GM21528 (cell line): ENCODE measurements around the gene HES1.
A peak's percentile ranks its signal among the peaks of the same experiment; 100 is the strongest.
"Not testable (repeated sequence)": the region's sequence is repeated elsewhere in the genome, so short reads cannot be mapped to it uniquely, and the experiment has no call there.

Experiments
- ATAC-seq: cut with Tn5 transposase; IDR thresholded peaks from one replicate; pipeline ENCODE4 v1.9.1; 2021; ENCODE audit warnings: mild to moderate bottlenecking, moderate library complexity; ENCODE audit not compliant: unreplicated experiment, low FRiP score

HES1 gene

DNA sequence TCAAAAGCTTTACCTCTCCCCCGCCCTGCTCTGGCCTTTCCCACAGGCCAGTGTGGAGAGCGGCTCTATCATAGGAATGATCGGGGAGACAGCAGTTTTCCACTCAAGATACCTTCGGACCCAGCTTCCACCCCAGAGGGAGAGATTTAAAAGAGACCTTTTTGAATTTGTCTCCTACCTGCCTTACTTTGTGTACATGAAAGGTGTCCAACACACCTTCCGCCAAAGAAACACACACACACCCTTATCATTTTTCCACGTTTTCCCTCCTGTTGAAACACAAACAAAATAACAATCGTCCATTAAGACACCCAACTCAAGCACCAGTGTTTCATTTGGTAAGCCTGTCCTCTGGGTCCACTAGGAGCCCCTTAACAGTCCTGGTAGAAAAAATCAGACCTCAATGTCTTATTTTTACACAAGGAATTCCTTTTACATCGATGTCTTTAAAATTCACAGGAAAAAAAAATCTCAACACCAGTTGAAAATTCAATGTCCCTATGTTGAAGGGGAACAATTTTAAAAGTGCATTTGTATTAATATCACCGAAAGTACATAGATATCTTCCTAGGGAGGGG is 4.0 kb downstream of the HES1 start:
- ATAC-seq = no peak

DNA sequence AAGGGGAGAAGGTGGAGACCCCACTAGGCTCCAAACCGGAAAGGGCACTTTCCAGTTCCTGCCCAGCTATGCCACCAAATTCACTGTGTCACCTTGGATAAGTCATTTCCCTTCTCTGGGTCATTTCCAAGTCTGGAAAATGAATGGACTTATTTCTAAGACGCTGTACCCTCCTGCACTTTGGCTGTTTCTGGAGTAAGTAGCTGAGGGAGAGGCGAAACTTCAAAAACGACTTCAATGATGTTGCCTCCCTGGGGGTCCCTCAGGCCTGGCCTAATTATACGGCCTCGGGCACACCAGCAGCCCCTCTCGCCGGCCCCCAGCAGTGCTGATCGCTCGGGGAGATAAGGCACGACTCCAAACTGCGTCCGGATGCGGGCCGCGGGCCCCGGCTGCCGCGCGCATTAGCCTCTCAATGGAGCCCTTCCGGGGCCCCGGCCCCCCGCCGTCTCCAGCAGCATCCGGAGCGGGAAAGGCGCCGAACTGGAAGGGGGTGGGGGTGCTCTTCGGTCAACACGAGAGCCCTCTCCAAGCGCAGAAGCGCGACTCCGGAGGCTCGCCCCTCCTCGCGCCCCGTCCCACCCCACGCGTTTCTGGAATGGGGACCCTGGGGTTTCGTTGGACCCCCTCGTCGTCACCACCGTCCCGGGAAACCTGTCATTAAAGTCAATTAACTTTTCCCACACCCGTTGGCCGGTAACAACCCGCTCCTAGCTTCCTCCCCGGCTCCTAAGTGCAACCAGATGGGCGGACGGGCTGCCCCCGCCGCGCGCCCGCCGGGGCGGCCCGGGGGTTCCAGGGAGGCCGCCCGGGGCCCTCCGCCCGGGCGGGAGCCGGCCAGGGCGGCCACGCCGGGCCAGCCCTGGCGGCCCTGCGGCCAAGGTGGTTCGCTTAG is 4.8 kb downstream of the HES1 start:
- no peak for ATAC-seq

DNA sequence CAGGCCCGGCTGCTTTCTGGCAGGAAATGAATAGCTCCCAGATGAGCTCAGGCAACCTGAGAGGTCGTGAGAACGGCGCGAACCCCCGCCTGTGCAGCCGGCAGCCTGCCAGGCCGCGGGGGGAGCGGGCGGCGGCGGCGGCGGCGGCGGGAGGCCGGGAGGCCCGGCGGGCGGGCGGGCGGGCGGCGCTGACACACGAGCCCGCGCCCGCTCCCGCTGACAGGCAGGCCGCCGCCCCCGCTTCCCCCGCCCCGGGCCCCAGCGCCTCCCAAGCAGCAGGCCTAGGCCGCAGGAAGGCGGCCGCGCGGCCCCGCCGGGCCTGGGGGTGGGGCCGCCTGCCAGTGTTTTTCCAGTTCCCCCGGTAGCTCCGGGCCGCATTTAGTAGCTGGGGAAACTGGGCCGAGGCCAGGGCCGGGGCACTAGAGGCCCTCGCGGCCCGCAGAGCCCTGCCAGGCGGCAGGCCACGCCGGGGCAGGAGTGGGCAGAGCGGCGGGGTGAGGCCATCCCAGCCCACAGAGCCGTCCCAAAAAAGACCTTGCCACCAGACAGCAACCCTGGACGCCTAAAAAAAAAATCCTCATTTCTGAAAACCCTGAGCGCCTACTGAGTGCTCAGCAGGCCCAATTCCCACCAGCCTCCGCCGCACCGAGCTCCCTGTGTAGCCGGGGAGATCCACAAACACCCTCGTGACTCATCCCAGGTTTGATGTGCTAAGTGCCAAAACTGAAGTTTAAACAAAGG is 5.6 kb downstream of the HES1 start:
- ATAC-seq = peak; percentile 41

DNA sequence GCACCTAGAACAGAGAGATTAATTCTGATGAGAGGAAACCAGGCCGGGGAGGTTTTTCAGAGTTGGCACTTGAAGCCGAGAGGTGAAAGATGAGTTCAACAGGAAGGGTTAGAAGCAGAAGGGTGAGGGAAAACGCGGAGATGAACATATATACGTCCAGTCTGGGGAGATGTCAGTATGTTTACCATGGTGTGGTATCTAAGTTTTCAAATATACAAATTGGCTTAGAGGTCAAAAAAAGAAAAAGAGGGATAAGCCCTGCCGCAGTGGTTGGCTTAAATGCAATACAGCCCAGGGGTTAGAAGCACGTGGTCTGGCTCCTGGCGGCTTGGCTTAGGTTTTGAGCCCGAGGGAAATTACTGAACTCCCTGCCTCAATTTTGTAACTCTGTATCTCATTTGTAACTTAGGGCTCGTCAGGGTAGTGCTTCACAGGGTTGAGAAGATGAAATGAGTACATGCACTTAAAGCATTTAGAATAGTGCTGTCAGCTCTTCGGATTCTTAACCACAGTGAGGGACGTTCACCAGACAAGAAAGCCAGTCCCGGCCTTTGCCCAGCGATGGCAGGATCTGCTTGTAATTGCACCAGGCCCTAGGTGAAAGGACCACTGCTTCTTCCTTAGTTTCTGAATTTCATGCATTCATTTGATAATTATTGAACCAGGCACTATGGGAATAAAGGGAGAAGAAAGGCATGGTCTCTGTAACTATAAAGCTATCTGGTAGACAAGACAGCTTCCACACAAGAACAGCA is 6.4 kb downstream of the HES1 start:
- ATAC-seq = no peak

DNA sequence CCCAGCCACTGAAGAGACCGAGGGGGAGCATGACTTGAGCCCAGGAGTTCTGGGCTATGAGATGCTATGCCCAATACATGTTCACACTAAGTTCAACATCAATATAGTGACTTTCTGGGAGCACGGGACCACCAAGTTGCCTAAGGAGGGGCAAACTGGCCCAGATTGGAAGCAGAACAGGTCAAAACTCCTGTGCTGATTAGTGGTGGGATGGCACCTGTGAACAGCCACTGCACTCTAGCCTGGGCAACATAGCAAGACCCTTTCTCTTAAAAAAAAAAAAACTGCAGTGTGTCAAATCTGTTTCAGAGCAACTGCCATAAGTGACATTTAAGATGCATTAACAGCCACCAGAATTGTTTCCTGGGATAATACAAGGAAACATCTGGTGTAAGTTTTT is 9.8 kb downstream of the HES1 start:
- no peak for ATAC-seq

DNA sequence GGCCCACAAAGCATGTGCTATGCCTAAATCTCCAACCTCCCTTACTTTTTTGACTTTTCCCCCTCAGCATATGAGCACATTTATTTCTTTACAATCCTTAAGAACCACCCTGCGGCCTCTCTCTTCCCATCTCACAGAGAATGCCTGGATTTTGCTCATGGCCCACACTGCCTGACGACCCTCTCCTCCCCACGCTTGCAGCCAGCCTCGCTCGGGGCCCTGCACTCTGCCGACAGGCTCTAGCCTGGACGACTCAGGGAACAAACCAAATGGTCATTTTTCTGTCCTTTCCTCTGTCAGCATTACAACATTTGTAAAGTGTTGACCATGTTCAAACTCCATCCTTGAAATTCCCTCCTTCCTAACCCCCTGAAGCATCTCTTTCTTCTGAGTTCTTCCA is 11.7 kb downstream of the HES1 start:
- no peak for ATAC-seq

DNA sequence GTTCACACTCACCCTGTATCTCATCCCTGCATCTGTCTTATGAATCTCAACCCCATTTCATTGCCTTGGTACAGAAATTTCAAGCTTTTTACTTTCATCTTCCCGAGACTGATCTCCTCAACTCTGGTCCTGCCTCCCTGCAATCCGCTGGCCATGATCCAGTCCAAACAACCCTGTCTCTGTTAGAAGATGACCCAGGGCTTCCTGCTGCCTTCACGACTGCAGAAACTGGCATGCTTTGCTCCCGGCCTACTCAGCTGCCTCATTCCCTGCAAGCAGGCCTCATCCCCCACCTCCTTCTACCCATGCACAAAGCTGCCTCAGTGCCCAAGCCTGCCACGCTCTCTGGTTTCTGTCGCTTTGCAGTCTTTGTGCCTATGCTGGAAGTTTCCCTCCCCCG is 12.4 kb downstream of the HES1 start:
- no peak for ATAC-seq

DNA sequence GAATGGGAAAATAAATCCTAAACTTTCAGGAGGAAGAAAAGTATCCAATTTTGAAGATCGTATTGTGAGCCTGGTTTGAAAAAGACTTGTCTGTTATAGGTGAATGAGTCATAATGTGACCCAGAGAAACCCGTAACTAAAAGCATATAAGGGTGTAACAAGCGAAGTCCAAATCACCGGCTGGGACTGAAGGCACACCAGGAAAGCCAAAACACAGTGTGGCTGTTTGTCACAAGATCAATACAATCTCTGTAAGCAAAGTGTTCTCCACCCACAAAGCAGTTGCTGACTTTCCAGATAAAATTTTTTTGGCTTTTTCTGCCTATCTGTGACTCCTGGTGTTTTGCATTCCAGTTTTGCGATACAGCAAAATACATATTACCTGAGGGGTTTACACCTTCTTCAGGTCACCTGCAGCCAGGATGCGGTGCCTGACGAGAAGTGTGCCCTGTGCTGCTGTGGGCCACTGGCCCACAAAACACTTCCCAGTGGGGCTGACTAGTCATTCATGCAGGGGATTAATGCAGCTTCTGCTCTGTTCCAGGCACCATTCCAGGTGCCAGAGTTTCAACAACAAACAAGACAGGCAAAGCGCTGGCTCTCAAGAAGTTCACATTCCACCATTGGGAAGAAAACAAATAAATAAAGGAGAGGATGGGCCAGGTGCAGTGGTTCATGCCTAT is 14.4 kb downstream of the HES1 start:
- no peak for ATAC-seq

DNA sequence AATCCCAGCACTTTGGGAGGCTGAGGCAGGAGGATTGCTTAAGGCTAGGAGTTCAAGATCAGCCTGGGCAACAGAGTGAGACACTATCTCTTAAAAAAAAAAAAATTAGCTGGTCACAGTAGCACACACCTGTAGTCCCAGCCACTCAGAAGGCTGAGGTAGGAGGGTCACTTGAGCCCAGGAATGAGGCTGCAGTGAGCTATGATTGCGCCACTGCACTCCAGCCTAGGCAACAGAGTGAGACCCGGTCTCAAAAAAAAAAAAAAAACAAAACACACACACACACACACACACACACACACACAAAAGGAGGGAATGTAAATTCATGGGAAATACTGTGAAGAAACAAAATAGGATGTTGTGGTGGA is 15.0 kb downstream of the HES1 start:
- not testable (repeated sequence) for ATAC-seq

DNA sequence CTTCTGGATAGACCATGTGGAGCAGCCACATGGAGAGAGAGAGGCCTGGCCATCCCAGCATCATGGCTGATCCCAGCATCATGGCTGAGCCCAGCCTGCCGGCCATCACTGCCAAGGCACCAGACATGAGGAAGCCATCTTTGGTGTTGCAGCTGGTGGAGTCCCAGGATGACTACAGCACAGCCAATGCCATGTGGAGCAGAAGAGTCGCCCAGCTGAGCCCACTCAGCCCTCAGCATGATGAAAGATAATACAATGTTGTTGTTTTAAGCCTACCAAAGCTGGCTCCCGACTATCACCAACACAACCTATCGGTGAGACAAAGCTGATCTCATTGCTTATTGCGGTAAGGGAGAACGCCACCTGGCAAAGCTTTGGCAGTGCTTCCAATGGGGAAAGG is 18.4 kb downstream of the HES1 start:
- ATAC-seq = no peak

DNA sequence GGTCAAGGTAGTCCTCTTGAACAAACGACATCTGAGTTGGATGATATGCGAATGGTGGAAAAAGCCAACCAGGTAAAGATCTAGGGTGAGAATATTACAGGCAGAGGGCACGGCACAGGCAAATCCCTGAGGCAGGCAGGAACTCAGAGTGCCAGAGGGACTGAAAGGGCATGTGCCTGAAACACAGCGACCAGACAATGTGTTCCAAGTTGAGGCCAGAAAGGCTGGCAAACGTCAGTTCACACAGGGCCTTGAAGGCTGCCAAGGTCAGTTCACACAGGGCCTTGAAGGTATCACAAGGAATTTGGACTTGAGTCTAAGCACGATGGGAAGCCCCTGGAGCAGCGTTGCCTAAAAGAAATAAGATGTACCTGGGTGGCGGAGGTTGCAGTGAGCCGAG is 20.1 kb downstream of the HES1 start:
- ATAC-seq = no peak

DNA sequence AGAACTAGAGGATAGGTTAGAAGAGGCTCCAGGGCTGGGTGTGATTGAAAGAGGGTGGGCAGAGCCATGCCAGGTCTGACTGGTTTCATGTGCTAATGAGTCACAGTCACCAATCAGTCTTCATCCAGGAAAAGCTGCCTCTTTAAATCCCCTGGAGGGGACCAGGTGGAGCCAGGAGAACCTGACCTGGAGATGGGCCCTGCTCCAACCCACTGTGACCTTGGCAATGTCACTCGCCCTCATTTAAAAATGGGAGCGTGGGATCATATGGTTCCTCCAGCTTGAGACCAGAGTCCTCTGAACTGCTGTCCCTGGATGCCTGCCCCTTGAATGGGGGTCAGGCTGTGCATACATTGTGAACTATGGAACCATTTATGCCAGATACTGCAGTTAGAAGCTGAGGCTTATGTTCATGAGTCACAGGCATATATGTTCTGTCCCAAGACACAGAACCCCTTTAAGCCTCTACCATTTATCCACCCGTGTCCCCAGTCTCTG is 23.0 kb downstream of the HES1 start:
- no peak for ATAC-seq

DNA sequence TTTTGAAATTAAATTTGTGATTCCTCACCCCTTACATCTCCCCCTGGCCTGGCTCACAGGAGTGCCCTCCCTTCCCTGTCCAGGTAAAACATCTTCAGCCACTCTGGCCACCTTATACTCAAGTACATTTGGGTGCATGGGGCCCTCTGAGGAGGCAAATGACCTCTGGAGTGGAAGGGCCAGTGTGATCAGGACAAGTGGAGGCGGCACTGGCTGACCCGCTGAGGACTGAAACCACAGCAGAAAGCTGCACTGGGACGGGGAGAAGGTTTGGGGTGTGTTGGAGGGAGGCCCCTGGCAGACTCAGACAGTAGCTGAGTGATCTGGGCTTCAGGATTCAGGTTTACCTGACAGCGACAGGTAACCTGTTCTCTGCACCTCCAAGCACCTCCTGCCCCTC is 24.2 kb downstream of the HES1 start:
- no peak for ATAC-seq

DNA sequence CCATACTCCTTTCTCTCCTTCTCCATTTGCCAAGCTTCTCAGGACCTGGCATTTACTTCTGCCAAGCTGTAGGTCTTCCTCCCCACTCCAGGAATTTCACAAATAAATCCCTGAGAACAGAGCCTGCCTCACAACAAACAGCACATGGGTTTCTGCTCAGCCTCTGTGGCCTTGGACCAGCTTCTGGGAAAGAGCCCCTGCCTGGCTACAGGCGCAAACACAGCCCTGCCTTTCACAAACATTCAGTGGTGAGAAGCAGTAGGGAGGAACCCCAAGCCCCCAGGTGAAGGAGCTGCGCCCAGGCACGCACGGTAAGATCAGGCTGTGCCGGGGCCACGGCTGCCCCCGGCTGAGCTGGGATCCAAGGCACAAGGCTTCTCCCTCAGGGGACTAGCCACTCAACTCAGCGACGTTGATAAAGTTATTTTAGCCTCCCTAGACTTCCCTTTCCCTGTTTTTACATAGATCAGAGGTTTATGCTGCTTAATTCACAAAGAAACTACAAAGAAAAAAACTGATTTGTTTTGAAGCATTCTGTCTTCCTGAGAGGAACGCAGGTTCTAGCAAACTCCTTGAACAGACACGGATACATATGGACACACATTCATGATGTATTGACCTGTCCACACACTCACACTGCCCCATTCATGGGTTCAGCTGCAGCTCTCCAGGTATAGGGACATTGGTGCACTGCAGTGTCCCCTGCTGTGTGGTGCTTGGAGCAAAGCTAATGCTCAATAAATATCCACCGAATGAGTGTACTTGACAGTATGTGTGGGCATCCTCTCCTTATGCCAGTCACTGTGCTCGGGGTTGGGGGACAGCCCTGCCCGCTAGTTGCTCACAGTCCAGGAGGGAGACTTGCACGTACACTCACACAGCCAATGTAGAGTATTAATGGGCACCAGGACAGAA is 25.4 kb downstream of the HES1 start:
- no peak for ATAC-seq

DNA sequence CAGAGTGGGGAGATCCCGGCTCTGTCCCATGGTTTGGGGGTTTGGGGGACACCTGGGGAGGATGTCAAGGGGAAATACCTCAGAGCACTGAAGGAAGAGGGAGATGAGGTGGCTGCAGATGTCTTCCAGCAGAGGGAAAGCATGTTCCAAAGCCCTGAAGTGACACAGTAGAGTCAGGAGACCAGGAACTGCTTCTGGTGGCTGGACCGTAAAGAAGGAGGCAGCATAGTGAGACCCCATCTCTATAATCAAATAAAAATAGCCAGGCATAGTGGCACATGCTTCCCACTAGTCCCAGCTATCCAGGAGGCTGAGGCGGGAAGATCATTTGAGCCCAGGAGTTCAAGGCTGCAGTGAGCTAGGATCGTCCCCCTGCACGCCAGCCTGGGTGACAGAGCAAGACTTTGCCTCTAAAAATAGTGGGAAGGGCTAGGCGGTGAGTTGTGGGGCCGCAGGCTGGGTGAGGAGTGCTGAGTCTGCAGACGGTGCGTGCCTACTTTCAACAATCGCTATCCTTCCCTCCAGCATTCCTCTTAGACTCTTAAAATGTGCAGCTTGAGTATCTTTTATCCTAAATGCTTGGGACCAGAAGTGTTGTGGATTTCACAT is 26.2 kb downstream of the HES1 start:
- no peak for ATAC-seq

DNA sequence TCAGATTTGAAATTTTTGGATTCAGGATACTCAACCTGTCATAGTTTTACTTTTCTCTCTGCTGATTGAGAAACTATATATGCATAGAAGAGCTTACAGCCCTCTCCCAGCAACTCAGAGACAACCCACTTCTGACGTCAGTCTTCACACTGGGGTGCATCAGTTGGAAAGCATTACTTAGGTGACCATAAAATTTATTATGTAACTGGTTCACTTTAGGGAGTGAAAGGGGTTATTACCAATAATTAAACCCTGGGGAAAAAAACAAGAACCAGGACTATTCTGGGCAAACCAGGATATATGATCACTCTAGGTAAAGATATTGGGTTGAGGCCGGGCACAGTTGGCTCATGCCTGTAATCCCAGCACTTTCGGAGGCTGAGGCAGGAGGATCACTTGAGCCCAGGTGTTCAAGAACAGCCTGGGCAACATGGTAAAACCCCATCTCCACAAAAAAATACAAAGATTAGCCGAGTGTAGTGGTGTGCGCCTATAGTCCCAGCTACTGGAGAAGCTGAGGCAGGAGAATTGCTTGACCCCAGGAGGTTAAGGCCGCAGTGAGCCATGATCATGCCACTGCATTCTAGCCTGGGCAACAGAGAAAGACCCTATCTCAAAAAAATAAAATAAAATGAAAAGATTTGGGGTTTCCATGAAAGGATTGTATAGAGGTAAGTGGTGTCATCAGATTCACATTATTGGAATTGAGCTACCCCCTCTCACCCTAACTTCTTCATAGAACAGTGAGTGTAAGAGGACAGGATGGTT is 27.1 kb downstream of the HES1 start:
- no peak for ATAC-seq

DNA sequence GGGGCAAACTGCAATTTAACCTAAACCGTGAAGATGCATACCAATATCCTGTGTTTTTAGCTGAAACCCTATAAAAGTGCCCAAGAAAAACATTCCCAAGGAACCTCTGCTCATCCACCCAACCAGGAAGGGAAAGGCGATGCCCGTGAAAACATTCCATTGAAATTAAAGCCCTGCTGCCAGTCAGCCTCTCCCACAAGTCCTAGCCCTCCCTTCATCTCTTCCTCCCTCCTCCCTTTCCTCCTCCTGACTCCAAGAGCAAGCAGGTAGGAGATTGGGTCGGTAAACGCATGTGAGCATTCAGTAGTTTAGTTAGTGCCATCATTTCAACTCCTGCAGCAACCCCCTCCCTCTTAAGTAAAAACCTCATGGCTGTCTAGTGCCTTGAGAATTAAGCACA is 27.7 kb downstream of the HES1 start:
- no peak for ATAC-seq

DNA sequence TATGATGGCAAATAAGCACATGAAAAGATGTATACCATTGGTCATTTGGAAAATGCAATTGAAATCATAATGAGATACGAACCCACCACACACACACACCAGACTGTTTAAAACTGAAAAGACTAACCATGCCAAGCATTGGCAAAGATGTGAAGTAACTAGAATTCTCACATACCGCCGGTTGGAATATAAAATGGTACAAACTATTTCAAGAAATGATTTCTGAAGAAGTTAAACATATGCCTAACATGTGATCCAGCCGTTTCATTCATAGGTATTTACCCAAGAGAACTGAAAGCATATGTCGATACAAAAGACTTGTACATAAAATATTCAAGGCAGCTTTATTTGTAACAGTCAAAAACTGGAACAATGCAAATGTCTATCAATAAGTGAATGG is 28.9 kb downstream of the HES1 start:
- ATAC-seq = no peak
